Mesenchymal stem cell (in vitro differentiated cells and primary cell): ENCODE measurements around the gene CDC42BPB.

Experiments
- DNase-seq: peaks from one replicate; pipeline ENCODE4 v3.0.0-alpha.2; 2013
- H2AFZ ChIP-seq: one replicate; pipeline ENCODE4 v1.6.1; 2013; ENCODE audit warnings: low read depth, mild to moderate bottlenecking, control low read depth, inconsistent platforms, low read length, moderate library complexity
- H2AK5ac ChIP-seq: 2 replicates; pipeline ENCODE4 v1.6.1; 2013; ENCODE audit warnings: low read length, moderate library complexity, mild to moderate bottlenecking, inconsistent platforms; ENCODE audit not compliant: severe bottlenecking
- H2BK120ac ChIP-seq: one replicate; pipeline ENCODE4 v1.6.1; 2013; ENCODE audit warnings: low read depth, mild to moderate bottlenecking, inconsistent platforms, low read length, moderate library complexity
- H2BK12ac ChIP-seq, 2 experiments: one replicate each; pipeline ENCODE4 v1.6.1; 2013; ENCODE audit warnings: inconsistent platforms in 2 of 2, low read length in 2 of 2, mild to moderate bottlenecking in 2 of 2, moderate library complexity in 2 of 2, control low read depth in 1 of 2
- H2BK15ac ChIP-seq: one replicate; pipeline ENCODE4 v1.6.1; 2013; ENCODE audit warnings: mild to moderate bottlenecking, low read depth, inconsistent platforms; ENCODE audit not compliant: poor library complexity, severe bottlenecking
- H2BK5ac ChIP-seq: 2 replicates; pipeline ENCODE4 v1.6.1; 2013; ENCODE audit warnings: low read depth, mild to moderate bottlenecking, low read length, control low read depth, inconsistent platforms; ENCODE audit not compliant: poor library complexity, severe bottlenecking
- H3K14ac ChIP-seq, 2 experiments: one replicate each; pipeline ENCODE4 v1.6.1; 2013; ENCODE audit warnings: inconsistent platforms in 2 of 2, low read length in 2 of 2, control low read depth in 1 of 2, mild to moderate bottlenecking in 1 of 2, moderate library complexity in 1 of 2
- H3K18ac ChIP-seq, 2 experiments: one replicate each; pipeline ENCODE4 v1.6.1; 2013; ENCODE audit warnings: inconsistent platforms in 2 of 2, low read length in 2 of 2, control low read depth in 1 of 2, low read depth in 1 of 2, mild to moderate bottlenecking in 1 of 2
- H3K23ac ChIP-seq, 2 experiments: one replicate each; pipeline ENCODE4 v1.6.1; 2013; ENCODE audit warnings: inconsistent platforms in 2 of 2, low read length in 2 of 2, mild to moderate bottlenecking in 2 of 2, moderate library complexity in 2 of 2, control low read depth in 1 of 2
- H3K27ac ChIP-seq: 2 replicates; pipeline ENCODE4 v1.5.1; 2013; ENCODE audit warnings: mild to moderate bottlenecking, moderate library complexity, low read length, control low read depth, inconsistent platforms; ENCODE audit not compliant: poor library complexity, severe bottlenecking
- H3K27me3 ChIP-seq, 2 experiments: 2 replicates each; pipeline versions ENCODE4 v1.6.1 to v1.7.0; 2013; ENCODE audit warnings: low read length in 2 of 2, mild to moderate bottlenecking in 2 of 2, moderate library complexity in 2 of 2, control low read depth in 1 of 2, inconsistent platforms in 1 of 2; ENCODE audit not compliant: control insufficient read depth in 1 of 2, insufficient read depth in 1 of 2
- H3K36me3 ChIP-seq, 2 experiments: 2 replicates each; pipeline versions ENCODE4 v1.6.1 to v1.7.0; 2013; ENCODE audit warnings: low read length in 2 of 2, control low read depth in 1 of 2, inconsistent platforms in 1 of 2, low read depth in 1 of 2, mild to moderate bottlenecking in 1 of 2; ENCODE audit not compliant: insufficient read depth in 2 of 2, control insufficient read depth in 1 of 2
- H3K4ac ChIP-seq, 2 experiments: one replicate each; pipeline ENCODE4 v1.6.1; 2013; ENCODE audit warnings: inconsistent platforms in 2 of 2, low read length in 2 of 2, mild to moderate bottlenecking in 2 of 2, moderate library complexity in 2 of 2, control low read depth in 1 of 2, low read depth in 1 of 2
- H3K4me1 ChIP-seq: 2 replicates; pipeline ENCODE4 v1.6.1; 2013; ENCODE audit warnings: low read depth, low read length, control low read depth; ENCODE audit not compliant: control insufficient read depth, insufficient read depth
- H3K4me2 ChIP-seq: 2 replicates; pipeline ENCODE4 v1.6.1; 2013; ENCODE audit warnings: low read length, mild to moderate bottlenecking, inconsistent platforms; ENCODE audit not compliant: poor library complexity, severe bottlenecking
- H3K4me3 ChIP-seq, 2 experiments: 2 replicates each; pipeline versions ENCODE4 v1.5.1 to v1.7.0; 2013; ENCODE audit warnings: low read length in 2 of 2, mild to moderate bottlenecking in 2 of 2, control low read depth in 1 of 2, low read depth in 1 of 2; ENCODE audit not compliant: insufficient read depth in 1 of 2
- H3K79me1 ChIP-seq: replicated peaks from 2 replicates; pipeline ENCODE4 v1.6.1; 2013; ENCODE audit warnings: mild to moderate bottlenecking, control low read depth, low read length, inconsistent platforms; ENCODE audit not compliant: poor library complexity, severe bottlenecking
- H3K9ac ChIP-seq: 2 replicates; pipeline ENCODE4 v1.7.0; 2013; ENCODE audit warnings: mild to moderate bottlenecking, low read length, moderate library complexity
- H3K9me3 ChIP-seq: 2 replicates; pipeline ENCODE4 v1.7.0; 2013; ENCODE audit warnings: mild to moderate bottlenecking, low read length; ENCODE audit not compliant: control insufficient read depth
- H4K8ac ChIP-seq: one replicate; pipeline ENCODE4 v1.6.1; 2013; ENCODE audit warnings: inconsistent platforms, mild to moderate bottlenecking, low read length, moderate library complexity
- H4K91ac ChIP-seq: one replicate; pipeline ENCODE4 v1.6.1; 2013; ENCODE audit warnings: mild to moderate bottlenecking, low read length, inconsistent platforms
- WGBS: methylation state at CpG from one replicate; pipeline ENCODE4 v1.1.7; 2013; ENCODE audit warnings: mixed read lengths; 5-methylcytosine and 5-hydroxymethylcytosine counted together

The CDC42BPB gene

DNA sequence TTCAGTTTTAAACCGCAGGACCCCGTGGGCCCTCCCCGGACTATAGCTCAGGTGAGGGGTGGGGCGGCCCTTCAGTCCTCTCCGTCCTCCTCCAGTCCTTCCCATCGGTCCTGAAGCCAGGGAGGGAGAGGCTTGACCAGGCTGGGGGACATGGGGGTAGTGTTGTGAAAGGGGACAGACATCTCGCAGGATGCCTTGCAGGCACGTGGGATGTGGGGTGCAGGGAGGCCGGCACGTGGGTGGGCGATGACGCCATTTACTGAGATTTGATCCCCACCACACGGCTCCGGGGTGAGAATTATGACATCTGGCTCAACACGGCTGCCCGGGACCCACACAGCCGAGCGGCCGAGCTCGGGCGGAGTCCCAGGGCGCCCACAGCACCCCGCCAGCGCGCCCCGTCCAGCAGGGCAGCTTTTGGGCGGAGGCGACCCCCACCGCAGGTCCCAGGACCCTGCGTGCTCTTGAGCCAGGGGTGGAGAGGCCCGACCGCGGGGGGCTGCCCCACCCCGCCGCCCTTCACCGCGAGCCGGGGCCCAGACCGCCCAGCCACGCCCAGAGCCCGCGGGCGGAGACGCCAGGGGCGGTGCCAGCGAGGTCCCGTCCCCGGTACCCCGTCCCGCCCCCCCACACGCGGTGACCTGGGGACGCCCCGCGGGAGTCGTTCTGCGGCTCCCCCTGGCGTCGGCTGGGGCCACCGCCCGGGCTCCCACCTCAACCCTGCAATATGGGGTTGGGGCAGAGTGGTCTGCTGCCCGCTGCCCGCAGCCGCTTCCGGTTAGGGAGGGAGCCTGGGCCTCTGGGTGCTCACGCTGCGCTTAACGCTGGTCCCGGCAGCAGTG, 33.9 kb upstream of the CDC42BPB start:
- H3K27ac ChIP-seq, result no peak overlapping the region
- H2BK120ac ChIP-seq, result no peak overlapping the region
- 15% methylated on average over 53 of the region's 69 CpGs for WGBS
- peak overlapping the region; percentile 47 to 59 for H3K4me3 ChIP-seq
- H3K23ac ChIP-seq, result no peak overlapping the region
- peaks cover 15% of the 10 kb centered on the region for H3K4me1 ChIP-seq
- peak overlapping the region; percentile 28 to 56 for H3K18ac ChIP-seq
- no peak overlapping the region for H3K14ac ChIP-seq
- H3K9ac ChIP-seq, result peak overlapping the region; percentile 73
- H4K8ac ChIP-seq, result peak overlapping the region; percentile 79
- no peaks in the 10 kb centered on the region for H3K36me3 ChIP-seq
- H2BK12ac ChIP-seq, result peak overlapping the region in 1 of 2 experiments; percentile 2
- peak overlapping the region; percentile 73 for H2BK15ac ChIP-seq
- peak overlapping the region in 1 of 2 experiments; percentile 67 for H3K4ac ChIP-seq
- peak overlapping the region; percentile 62 for H4K91ac ChIP-seq
- H2AFZ ChIP-seq, result peak overlapping the region; percentile 39
- no peaks in the 10 kb centered on the region for H3K79me1 ChIP-seq
- H2BK5ac ChIP-seq, result no peak overlapping the region
- peaks cover 12 to 24% of the 10 kb centered on the region in 2 experiments for H3K27me3 ChIP-seq
- H3K9me3 ChIP-seq, result no peaks in the 10 kb centered on the region
- no peak overlapping the region for H2AK5ac ChIP-seq
- DNase-seq, result peak; percentile 37
- peak overlapping the region; percentile 65 for H3K4me2 ChIP-seq

DNA sequence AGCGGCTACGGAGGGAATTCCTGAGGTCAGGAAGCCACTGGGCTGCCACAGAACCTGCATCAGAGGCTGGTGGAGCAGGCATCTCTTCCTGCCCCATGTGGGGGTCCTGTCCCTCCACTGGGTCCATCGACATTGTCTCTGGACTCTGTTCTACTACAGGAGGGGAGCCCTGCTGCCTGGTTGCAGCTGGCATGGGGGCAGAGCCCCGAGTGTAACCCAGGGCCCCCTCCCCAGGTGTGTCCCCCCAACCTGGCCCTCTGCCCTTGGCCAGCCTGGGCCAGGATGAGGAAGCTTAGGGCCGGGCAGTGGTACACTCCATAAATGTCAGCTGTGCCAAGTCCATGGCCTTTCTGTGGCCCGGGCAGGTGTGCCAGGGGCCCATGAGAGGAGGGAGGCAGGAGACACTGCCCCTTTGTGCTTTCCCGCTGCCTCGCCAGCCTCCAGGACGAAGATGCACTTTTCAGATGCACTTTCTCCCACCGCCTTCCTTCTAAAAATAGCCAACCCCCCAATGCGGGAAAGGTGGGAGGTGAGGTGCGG, 33.2 kb upstream of the CDC42BPB start:
- peaks cover 17 to 28% of the 10 kb centered on the region in 2 experiments for H3K27me3 ChIP-seq
- H3K4ac ChIP-seq, result no peak overlapping the region
- peak overlapping the region; percentile 73 for H3K9ac ChIP-seq
- no peak overlapping the region for H3K23ac ChIP-seq
- no peaks in the 10 kb centered on the region for H3K36me3 ChIP-seq
- H3K4me2 ChIP-seq, result no peak overlapping the region
- H3K9me3 ChIP-seq, result no peaks in the 10 kb centered on the region
- H3K4me1 ChIP-seq, result peaks cover 15% of the 10 kb centered on the region
- 90% methylated on average over 9 of the region's 12 CpGs for WGBS
- DNase-seq, result no peak
- no peak overlapping the region for H3K27ac ChIP-seq
- H2BK12ac ChIP-seq, result no peak overlapping the region
- H2AK5ac ChIP-seq, result no peak overlapping the region
- no peak overlapping the region for H3K18ac ChIP-seq
- H2BK120ac ChIP-seq, result no peak overlapping the region
- no peak overlapping the region for H3K4me3 ChIP-seq
- H3K14ac ChIP-seq, result peak overlapping the region in 1 of 2 experiments; percentile 26
- no peak overlapping the region for H4K91ac ChIP-seq
- H2AFZ ChIP-seq, result no peak overlapping the region
- H3K79me1 ChIP-seq, result no peaks in the 10 kb centered on the region
- no peak overlapping the region for H2BK5ac ChIP-seq
- H2BK15ac ChIP-seq, result no peak overlapping the region
- no peak overlapping the region for H4K8ac ChIP-seq

DNA sequence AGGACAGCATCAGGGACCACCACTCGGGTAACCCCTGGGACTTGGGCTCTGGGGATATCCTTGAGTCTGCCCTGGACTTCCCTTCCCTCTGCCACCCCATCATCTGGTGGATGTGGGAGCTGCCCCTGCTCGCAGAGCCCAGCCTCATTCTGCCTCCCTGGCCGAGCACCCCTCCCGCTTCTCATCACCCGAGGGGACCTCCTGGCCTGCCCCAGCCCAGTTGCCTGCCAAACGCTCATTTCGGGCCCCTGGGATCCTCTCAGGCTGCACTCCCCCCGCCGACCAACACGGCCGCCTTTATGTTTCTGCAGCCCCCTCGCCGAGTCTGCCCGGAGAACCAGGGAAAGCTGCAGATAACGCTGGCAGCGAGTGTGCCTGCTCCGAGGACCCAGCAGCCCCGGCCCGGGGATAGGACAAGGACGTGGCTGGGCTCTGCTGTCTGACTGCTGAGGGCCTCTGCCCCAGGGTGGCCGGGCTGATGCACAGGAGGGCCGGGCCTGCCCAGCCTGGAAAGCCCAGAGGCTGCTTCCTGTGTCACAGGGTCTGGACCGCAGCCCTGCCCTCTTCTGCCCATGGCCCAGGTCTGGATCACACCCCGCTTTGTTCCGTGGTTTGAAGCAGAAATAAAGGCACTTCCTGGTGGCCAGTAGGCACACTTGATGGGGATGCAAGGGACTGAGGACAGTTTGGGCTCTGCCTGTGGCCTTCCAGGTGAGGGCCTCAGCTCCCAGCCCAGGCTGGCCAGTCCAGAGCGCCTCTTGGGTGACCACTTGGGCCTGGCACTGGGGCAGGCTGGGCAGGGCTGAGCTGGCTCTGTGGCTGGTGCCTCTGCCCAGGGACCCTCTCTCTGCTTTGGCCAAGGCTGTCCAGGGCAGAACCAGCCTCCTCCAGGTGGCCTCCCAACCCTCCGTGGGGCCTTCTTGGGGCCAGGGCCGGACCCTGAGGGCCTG, 32.3 kb upstream of the CDC42BPB start:
- Histone ChIP-seq H2BK120ac (no peak overlapping the region), H3K27me3 (peaks cover 25 to 37% of the 10 kb centered on the region in 2 experiments), H3K36me3 (no peaks in the 10 kb centered on the region), H3K79me1 (no peaks in the 10 kb centered on the region), H2AFZ (no peak overlapping the region), H4K91ac (peak overlapping the region; percentile 14), H3K4me2 (no peak overlapping the region), H2BK5ac (no peak overlapping the region), H3K4ac (no peak overlapping the region), H3K4me3 (no peak overlapping the region), H3K9me3 (no peaks in the 10 kb centered on the region), H3K27ac (no peak overlapping the region), H4K8ac (no peak overlapping the region), H3K23ac (no peak overlapping the region), H3K18ac (no peak overlapping the region), H2AK5ac (no peak overlapping the region), H2BK15ac (no peak overlapping the region), H2BK12ac (no peak overlapping the region), H3K4me1 (peaks cover 13% of the 10 kb centered on the region), H3K14ac (no peak overlapping the region), H3K9ac (no peak overlapping the region)
- no peak for DNase-seq
- WGBS, result 77% methylated on average over 28 of the region's 28 CpGs
